HG03135 (cell line): Measurements from ENCODE around the gene CHRNB2.
"Not testable (repeated sequence)": the region's sequence is repeated elsewhere in the genome, so short reads cannot be mapped to it uniquely, and the experiment has no call there.

Experiments
- ATAC-seq: cut with Tn5 transposase; IDR thresholded peaks from one replicate; pipeline ENCODE4 v1.9.1; 2021; ENCODE audit warnings: mild to moderate bottlenecking, moderate library complexity; ENCODE audit not compliant: unreplicated experiment

CHRNB2 gene

GRCh38 chr1:154567386-154568156 lies at the start of gene CHRNB2:
TSS of gene CHRNB2 (plus strand) at chr1:154567778. CDS start at chr1:154568045, 267 bp downstream.
- no peak for ATAC-seq

GRCh38 chr1:154519591-154519991 lies 48.0 kb upstream of the CHRNB2 start:
- ATAC-seq, result no peak

- no peak for ATAC-seq
Measured at GRCh38 chr1:154520333-154520732, 47.2 kb upstream of the CHRNB2 start.

- no peak for ATAC-seq
Measured at GRCh38 chr1:154521695-154522094, 45.9 kb upstream of the CHRNB2 start.

- ATAC-seq, result no peak
Measured at GRCh38 chr1:154524881-154525280, 42.7 kb upstream of the CHRNB2 start.

GRCh38 chr1:154527192-154527591 lies 40.4 kb upstream of the CHRNB2 start:
- no peak for ATAC-seq

- ATAC-seq, result no peak
Measured at GRCh38 chr1:154529308-154529707, 38.3 kb upstream of the CHRNB2 start.

GRCh38 chr1:154531950-154532349 lies 35.6 kb upstream of the CHRNB2 start:
- not testable (repeated sequence) for ATAC-seq

GRCh38 chr1:154533952-154534844 lies 33.4 kb upstream of the CHRNB2 start:
- ATAC-seq, result no peak

- ATAC-seq, result no peak
Measured at GRCh38 chr1:154536570-154536969, 31.0 kb upstream of the CHRNB2 start.

- ATAC-seq, result no peak
Measured at GRCh38 chr1:154539486-154540483, 27.8 kb upstream of the CHRNB2 start.

GRCh38 chr1:154541231-154541630 lies 26.3 kb upstream of the CHRNB2 start:
- ATAC-seq, result no peak

- ATAC-seq, result no peak
Measured at GRCh38 chr1:154546264-154547063, 21.1 kb upstream of the CHRNB2 start.

- ATAC-seq, result no peak
Measured at GRCh38 chr1:154547105-154547732, 20.4 kb upstream of the CHRNB2 start.

- ATAC-seq, result no peak
Measured at GRCh38 chr1:154548028-154548427, 19.6 kb upstream of the CHRNB2 start.

- ATAC-seq, result no peak
Measured at GRCh38 chr1:154549202-154549770, 18.3 kb upstream of the CHRNB2 start.

- ATAC-seq, result no peak
Measured at GRCh38 chr1:154550070-154550469, 17.5 kb upstream of the CHRNB2 start.

GRCh38 chr1:154550657-154551056 lies 16.9 kb upstream of the CHRNB2 start:
- ATAC-seq, result no peak

- ATAC-seq, result no peak
Measured at GRCh38 chr1:154551474-154551873, 16.1 kb upstream of the CHRNB2 start.
